GM21825 (cell line): ENCODE data around the gene TMOD4.
"Not testable (repeated sequence)": the region's sequence is repeated elsewhere in the genome, so short reads cannot be mapped to it uniquely, and the experiment has no call there.

Source experiments
- ATAC-seq: cut with Tn5 transposase; IDR thresholded peaks from one replicate; pipeline ENCODE4 v1.9.1; 2021; ENCODE audit warnings: mild to moderate bottlenecking, moderate library complexity; ENCODE audit not compliant: unreplicated experiment

The TMOD4 gene

GRCh38 chr1:151175863-151176262 lies at the start of gene TMOD4:
TSS of gene TMOD4 (minus strand) at chr1:151175981. CDS start at chr1:151174875, 1,106 bp downstream.
- ATAC-seq: no peak

DNA sequence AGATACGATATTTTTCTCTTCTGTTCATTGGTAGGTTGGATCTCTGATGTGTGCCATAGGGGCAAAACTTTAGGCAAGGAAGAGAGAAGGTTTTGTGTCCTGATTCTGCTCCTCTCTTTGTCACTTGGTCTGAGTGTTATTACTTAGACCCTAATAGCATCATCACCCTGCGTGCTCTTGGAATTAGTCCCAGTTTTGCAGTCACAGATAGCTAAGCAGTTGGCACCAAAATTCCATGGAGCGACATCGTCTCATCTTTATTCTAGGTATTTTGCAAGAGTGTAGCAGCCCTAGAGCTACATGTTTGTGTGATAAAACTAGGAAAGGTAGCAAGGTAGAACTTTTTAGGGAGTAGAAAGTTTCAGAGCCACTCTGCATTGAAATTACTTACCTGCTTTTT lies 46.3 kb upstream of the TMOD4 start:
- ATAC-seq: no peak

DNA sequence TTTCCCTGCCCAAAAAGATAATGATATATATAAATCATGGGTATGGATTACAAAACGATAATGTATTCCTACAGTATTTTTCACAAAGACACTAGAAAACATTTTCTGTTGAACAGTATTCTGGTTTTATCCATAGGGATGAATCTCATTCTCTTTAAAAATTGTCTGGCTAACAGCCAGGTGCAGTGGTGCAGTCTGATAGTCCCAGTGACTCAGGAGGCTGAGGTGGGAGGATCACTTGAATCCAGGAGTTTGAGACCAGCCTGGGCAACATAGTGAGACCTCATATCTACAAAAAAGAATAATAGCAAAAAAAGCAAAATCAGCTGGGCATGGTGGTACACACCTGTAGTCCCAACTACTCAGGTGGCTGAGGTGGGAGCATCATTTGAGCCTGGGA lies 45.8 kb upstream of the TMOD4 start:
- ATAC-seq: no peak

GRCh38 chr1:151213560-151213959 lies 37.8 kb upstream of the TMOD4 start:
- no peak for ATAC-seq

- ATAC-seq: no peak
These were observed 36.4 kb upstream of the TMOD4 start for GRCh38 chr1:151211972-151212705.

DNA sequence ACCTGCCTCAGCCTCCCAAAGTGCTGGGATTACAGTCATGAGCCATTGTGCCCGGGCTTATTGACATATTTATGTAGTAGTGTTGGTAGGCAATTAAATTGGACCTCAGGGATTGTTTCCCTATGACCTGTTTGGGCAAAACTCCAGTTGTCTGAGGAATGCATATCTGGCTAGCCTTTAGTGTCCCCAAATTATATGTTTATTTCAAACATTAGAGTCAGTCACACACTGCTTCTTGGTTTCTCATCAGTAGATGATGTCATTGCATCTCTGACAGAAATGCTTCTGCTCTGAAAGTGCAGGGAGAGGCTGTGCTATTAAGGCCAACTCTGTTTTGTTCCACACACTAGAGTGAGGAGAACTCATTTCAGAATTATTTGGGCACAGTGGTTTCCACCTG lies 35.0 kb upstream of the TMOD4 start:
- ATAC-seq: no peak

DNA sequence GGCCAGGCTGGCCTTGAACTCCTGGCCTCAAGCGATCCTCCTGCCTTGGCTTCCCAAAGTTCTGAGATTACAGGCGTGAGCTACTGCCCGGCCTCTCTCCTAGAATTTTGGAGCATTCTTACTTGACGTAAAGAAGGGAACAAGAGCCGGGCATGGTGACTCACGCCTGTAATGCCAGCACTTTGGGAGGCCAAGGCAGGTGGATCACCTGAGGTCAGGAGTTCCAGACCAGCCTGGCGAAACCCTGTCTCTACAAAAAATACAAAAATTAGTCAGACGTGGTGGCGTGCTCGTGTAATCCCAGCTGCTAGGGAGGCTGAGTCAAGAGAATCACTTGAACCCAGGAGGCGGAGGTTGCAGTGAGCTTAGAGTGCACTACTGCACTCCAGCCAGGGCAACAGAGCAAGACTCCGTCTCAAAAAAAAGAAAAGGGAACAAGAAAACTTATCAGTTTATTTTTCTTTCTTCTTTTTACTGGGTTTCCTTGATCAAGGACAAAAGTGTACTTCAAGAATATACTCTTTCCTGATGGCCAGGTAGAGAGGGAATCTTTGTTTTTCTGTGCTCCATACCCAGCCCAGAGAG lies 29.7 kb upstream of the TMOD4 start:
- not testable (repeated sequence) for ATAC-seq

- no peak for ATAC-seq
These were observed 24.2 kb upstream of the TMOD4 start for GRCh38 chr1:151199873-151200581.

- ATAC-seq: peak; percentile 75
These were observed 22.7 kb upstream of the TMOD4 start, which contains the start of gene PIP5K1A for GRCh38 chr1:151198254-151199127. TSS of gene PIP5K1A (plus strand) at chr1:151198552. CDS start at chr1:151198997, 445 bp downstream.

- ATAC-seq: peak; percentile 5
These were observed 22.1 kb upstream of the TMOD4 start for GRCh38 chr1:151197863-151198253.

- ATAC-seq: no peak
These were observed 20.6 kb upstream of the TMOD4 start for GRCh38 chr1:151196292-151196800.

GRCh38 chr1:151194894-151195594 lies 19.3 kb upstream of the TMOD4 start:
- not testable (repeated sequence) for ATAC-seq

- no peak for ATAC-seq
These were observed 18.1 kb upstream of the TMOD4 start for GRCh38 chr1:151193856-151194255.

GRCh38 chr1:151193304-151193703 lies 17.5 kb upstream of the TMOD4 start:
- no peak for ATAC-seq

DNA sequence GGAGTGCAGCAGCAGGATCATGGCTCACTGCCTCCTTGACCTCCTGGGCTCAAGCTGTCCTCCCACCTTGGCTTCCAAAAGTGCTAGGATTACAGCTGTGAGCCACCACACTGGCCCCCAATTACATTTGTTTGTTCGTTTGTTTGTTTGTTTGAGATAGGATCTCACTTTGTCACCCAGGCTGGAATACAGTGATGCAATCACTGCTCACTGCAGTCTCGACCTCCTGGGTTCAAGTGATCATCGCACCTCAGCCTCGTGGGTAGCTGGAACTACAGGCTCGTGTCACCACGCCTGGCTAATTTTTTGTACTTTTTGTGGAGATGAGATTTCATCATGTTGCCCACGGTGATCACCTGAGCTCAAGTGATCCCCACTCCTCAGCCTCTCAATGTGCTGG lies 16.3 kb upstream of the TMOD4 start:
- ATAC-seq: no peak

DNA sequence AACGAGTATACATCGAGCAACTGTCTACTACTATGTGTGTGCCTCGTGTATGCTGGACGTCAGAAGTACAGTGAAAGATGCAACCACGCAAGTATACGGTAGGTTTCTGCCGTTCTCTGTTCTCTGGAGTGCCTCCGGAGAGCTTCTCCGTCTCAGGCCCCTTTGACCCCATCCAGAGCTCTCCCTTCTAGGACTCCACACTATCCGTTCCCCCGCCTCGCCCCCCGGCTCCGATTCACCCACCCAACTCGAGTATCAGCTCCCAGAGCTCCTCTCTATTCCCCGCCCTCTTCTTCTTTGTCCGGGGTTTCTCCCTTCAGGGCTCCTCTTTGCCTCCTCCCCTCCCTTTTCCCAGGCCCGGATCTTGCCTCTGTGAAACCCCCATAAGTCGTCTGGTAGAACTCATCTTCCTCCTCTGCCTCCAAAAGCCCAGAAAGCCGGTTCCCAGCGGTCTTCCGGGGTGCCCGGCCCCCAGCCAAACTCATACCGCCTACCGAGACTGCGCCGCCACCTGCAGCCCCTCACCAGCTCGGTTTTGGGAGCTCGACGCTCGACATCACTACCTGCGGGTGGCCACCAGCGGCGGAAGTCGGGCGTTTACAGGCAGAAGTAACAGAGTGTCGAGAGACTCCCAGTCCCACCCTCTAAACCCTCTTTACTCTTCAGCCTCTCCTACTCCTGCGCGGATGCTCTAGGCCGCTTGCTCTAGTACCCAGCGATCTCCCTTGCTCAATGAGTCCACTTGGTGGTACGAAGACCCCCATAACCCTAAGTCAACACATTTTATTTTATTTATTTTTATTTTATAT lies 14.1 kb upstream of the TMOD4 start, which contains the start of gene VPS72:
Gene VPS72, minus strand, starts transcription at position 561 of the 809 bp plus-strand sequence. Its CDS starts 76 bp downstream, at position 485.
- peak; percentile 82 for ATAC-seq

GRCh38 chr1:151188667-151189066 lies 12.9 kb upstream of the TMOD4 start:
- ATAC-seq: not testable (repeated sequence)

- ATAC-seq: no peak
These were observed 11.4 kb upstream of the TMOD4 start for GRCh38 chr1:151187205-151187604.

DNA sequence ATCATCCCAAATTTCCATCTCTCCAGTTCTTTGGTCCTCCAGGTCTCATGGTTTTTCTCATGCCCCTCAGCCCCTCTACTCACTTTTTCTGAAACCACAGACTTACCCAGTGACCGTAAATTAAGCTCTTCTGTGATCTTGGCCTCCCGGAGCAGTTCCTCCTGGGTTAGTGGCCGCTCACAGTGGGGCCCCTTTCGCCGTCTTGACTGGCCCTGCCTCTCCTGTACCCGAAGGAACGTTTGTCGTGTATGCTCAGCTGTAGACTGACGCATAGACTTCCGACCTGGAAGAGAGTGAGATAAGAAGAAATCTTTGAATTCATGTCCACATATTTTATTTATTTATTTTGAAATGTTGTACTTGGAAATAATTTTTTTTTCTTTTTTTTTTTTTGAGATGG lies 8.4 kb upstream of the TMOD4 start:
- no peak for ATAC-seq
